ENCODE results near the gene TEX53. TPM values are rescaled to one million over a fixed set of nuclear protein-coding genes. Genes with fewer than 3 reads are reported as not detected.

TEX53 gene
- total RNA-seq, 3 donors from 2014 or later, result not detected

- DNase-seq (no peak), ATAC-seq (no peak)
- Histone ChIP-seq H3K9me3 (no peaks in the 10 kb centered on the region), H3K4me1 (ENCODE audit: low read depth) (no peaks in the 10 kb centered on the region), H3K4me3 (no peak overlapping the region), H3K36me3 (ENCODE audit: low read depth) (no peaks in the 10 kb centered on the region)
- TF ChIP-seq, protein P1, sequence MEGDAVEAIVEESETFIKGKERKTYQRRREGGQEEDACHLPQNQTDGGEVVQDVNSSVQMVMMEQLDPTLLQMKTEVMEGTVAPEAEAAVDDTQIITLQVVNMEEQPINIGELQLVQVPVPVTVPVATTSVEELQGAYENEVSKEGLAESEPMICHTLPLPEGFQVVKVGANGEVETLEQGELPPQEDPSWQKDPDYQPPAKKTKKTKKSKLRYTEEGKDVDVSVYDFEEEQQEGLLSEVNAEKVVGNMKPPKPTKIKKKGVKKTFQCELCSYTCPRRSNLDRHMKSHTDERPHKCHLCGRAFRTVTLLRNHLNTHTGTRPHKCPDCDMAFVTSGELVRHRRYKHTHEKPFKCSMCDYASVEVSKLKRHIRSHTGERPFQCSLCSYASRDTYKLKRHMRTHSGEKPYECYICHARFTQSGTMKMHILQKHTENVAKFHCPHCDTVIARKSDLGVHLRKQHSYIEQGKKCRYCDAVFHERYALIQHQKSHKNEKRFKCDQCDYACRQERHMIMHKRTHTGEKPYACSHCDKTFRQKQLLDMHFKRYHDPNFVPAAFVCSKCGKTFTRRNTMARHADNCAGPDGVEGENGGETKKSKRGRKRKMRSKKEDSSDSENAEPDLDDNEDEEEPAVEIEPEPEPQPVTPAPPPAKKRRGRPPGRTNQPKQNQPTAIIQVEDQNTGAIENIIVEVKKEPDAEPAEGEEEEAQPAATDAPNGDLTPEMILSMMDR (IDR thresholded peaks at IDR 0.05), result no peak
- intact Hi-C loops (cut with DNase I, micrococcal nuclease), result loop anchor here in 1 of 2 donors (10.0 kb wide), 1 partner anchor 228 kb away; no protein-coding TSS in a partner anchor
These were observed 29.4 kb upstream of the TEX53 start for GRCh38 chr9:114687034-114687433.

- ATAC-seq (no peak), DNase-seq (no peak)
- intact Hi-C loops (cut with DNase I, micrococcal nuclease), result loop anchor here in 1 of 2 donors (10.0 kb wide), 1 partner anchor 229 kb away; no protein-coding TSS in a partner anchor
- Histone ChIP-seq H3K36me3 (ENCODE audit: low read depth) (no peaks in the 10 kb centered on the region), H3K4me1 (ENCODE audit: low read depth) (no peaks in the 10 kb centered on the region), H3K9me3 (no peaks in the 10 kb centered on the region), H3K4me3 (no peak overlapping the region)
- TF ChIP-seq, protein P1 (IDR thresholded peaks at IDR 0.05), result no peak
These were observed 28.3 kb upstream of the TEX53 start for GRCh38 chr9:114685951-114686350.

GRCh38 chr9:114684036-114684435 lies 26.4 kb upstream of the TEX53 start:
- DNase-seq (no peak), ATAC-seq (no peak)
- Histone ChIP-seq H3K9me3 (no peaks in the 10 kb centered on the region), H3K36me3 (ENCODE audit: low read depth) (no peaks in the 10 kb centered on the region), H3K4me1 (ENCODE audit: low read depth) (no peaks in the 10 kb centered on the region), H3K4me3 (no peak overlapping the region)
- intact Hi-C loops (cut with DNase I, micrococcal nuclease), result loop anchor here in 1 of 2 donors (10.0 kb wide), 1 partner anchor 231 kb away; no protein-coding TSS in a partner anchor
- TF ChIP-seq, protein P1 (IDR thresholded peaks at IDR 0.05), result no peak

DNA sequence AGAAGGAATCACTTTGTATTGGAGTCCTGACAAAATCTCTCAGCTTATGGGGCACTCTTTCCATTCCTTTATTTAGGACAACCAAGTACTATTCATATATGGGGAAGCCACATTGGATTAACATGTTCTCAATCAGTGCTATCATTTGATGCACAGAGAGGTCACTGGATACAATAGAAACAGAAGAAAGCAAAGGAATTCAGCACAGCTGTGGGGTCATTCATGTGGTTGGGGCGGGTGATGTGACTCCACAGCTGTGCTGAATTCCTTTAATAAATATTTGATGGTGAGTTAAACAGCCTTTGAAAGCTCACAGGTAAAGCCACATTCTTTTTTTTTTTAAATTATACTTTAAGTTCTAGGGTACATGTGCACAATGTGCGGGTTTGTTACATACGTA lies 25.2 kb upstream of the TEX53 start:
- TF ChIP-seq, protein P1 (IDR thresholded peaks at IDR 0.05), result no peak
- Histone ChIP-seq H3K36me3 (ENCODE audit: low read depth) (no peaks in the 10 kb centered on the region), H3K4me1 (ENCODE audit: low read depth) (no peaks in the 10 kb centered on the region), H3K9me3 (no peaks in the 10 kb centered on the region), H3K4me3 (no peak overlapping the region)
- no peak for DNase-seq
- no peak for ATAC-seq
- intact Hi-C loops (cut with DNase I, micrococcal nuclease), result loop anchor here in 1 of 2 donors (10.0 kb wide), 1 partner anchor 232 kb away; no protein-coding TSS in a partner anchor

DNA sequence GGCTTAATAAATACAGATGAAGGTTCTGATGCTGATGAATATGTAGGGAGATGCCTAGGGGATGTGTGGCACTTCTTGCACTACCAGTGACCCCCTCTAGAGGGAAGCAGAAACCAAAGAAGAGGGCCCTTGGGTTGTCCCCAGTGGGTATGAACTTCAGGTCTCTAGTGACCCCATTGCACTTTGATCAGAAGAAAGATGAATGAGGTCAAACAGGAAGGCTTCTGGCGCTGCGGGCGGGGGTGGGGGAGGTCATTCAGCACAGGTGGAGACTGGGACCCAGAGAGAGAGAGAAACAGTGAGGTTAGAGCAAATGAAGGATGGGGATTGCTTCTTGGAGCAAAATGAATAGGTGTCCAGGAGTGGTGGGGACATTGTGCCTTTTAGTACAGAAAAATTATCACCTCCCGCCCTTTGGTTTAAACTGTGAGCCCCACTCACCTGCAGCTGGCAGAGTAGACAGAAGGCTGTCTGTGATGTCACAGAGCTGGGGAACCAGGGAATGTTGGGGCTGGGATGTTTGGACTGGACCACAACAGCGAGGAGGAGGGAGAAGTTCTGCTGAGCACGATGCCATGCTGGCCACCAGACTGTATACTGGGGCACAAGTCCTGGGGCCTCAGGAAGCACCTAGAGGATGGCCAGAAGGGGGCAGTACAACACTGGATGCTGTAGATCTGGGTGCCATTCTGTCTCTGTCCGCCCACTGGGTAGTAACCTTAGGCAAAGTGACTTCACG lies 24.2 kb upstream of the TEX53 start, which contains the start of gene TEX48:
TEX48 (minus strand) TSS at position 599 of the 739 bp plus-strand sequence. CDS start 10,469 bp downstream, outside the sequence.
- Histone ChIP-seq H3K4me1 (ENCODE audit: low read depth) (no peaks in the 10 kb centered on the region), H3K36me3 (ENCODE audit: low read depth) (no peaks in the 10 kb centered on the region), H3K9me3 (no peaks in the 10 kb centered on the region), H3K4me3 (no peak within 1 kb of the TSS)
- DNase-seq (peak; percentile 59 to 90 (median 63)), ATAC-seq (peak; percentile 99)
- intact Hi-C loops (cut with DNase I, micrococcal nuclease), result loop anchor here in 1 of 2 donors (2.0 to 10.0 kb wide), 2 partner anchors 233 to 333 kb away; no protein-coding TSS in a partner anchor
- TF ChIP-seq, protein P1 (IDR thresholded peaks at IDR 0.05), result peak; percentile 57
